HuH-7.5 (cell line): ENCODE data around the gene SLC29A3.
"Not testable (repeated sequence)": the region's sequence is repeated elsewhere in the genome, so short reads cannot be mapped to it uniquely, and the experiment has no call there.

ENCODE experiments used
- DNase-seq: peaks from one replicate; pipeline ENCODE4 v3.0.0; 2011; ENCODE audit warnings: low spot score

The SLC29A3 gene

DNA sequence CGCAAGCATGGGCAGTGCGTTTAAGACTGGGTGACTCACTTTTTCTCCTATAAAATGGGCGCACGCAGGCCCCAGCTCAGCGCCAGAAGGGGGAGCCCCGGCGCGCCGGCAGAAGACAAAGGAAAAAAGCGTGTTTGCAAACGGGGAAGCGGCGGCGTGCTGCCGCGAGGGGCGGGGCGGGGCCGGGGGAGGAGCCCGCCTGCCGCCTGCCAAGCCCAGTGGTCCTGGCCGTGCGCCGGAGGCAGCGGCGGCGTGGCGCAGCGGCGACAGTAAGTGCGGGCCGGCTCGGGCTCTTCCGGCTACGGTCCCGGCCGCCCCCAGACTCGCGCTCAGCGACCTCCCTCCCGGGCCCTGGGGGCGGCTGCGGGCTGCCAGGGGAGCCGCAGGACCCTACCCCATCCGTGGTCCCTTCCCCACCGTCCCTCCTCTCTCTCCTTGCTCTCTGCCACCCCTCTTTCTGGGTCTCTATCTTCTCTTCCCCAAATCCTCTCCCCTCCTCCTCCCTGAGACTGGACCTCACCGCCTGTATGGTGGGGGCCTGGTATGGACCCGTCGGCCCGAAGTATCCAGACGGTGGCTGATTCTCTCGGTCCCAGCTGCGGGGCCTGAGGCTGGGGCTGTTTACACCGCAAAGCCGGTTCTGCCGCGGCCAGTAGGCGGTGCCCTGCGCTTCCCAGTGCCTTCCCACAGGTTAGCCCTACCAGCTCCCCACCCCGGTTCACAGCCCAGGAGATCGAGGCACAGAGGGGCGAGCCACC is at the start of gene SLC29A3:
Gene SLC29A3, plus strand, starts transcription at position 218 of the 758 bp plus-strand sequence. Its CDS starts 51 bp downstream, at position 269.
- DNase-seq, result peak; percentile 65

DNA sequence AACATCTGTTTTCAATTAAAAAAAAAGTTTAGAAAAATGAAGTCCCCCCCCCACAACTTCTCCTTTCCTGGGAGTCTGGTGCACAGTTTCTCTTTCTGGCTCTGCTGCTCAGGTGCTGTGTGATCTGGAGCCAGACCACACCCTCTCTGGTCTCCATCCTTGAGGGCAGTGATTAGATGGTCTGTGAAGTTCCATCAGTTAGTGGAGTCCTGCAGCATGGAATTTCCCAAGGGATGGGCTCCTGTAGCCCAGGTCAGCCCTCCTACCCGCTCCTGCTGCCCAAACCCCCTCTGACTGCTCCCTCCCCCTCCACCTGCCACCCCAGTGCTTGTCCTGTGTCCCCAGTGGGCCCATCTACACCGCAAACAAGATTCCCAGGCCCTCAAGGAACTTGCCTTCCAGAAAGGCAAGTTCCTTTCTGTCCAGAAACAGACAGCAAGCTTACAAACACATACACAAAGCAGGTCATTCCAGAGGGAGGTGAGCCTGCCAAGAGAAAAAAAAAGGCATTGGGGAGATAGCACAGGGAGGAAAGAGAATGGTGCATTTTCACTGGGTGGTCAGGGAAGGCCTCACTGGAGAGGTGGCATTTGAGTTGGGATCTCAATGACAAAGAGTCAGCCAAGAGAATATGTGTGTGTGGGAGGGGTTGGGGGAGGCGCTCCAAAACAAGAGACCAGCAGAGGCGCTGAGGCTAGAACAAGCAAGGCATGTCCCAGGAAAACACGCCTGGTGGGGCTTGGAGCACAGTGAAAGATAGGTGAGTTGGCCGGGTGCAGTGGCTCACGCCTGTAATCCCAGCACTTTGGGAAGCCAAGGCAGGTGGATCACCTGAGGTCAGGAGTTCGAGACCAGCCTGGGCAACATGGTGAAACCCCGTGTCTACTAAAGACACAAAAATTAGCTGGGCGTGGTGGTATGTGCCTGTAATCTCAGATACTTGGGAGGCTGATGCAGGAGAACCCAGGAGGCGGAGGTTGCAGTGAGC is 49.5 kb upstream of the SLC29A3 start:
- no peak for DNase-seq

DNA sequence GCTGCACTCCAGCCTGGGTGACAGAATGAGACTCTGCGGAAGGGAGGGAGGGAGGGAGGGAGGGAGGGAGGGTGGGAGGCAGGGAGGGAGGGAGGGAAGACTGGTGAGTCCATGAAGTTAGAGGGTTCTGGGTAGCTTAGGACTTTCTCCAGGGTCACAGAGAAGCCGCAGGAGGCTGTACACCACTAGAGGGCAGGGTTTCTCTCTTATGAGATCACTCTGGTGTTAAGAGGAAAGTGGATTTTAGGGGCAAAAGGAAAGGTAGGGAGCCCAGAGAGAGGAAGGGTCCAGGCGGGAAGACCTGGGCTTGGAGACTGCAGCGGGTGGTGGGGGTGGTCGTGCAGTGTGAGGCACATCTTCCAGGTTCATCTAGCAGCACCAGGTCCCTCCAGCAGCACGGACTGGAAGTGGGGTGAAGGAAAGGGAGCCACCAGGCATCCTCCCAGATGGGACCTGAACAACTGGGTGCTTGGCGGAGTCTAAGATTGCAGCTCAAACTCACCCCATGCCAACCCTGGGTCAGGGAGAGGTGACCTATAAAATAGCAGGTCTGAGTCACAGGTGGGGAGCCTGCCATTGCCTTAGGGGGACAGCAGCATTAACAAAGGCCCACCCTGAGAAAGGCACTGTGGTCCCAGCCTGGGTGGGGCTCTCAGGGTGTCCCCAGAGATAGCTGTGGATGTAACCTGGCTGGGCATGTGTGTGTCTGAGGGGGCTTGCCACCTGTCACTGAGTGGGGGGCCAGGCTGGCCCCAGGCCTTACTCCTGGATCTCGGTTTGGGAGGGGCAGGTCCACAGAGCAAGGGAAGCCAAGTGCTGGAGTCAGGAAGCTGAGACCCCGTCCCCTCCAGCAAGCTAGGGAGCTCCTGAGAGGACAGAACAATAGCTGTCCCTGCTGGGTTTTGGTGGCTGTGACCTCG is 48.5 kb upstream of the SLC29A3 start:
- peak; percentile 72 for DNase-seq

DNA sequence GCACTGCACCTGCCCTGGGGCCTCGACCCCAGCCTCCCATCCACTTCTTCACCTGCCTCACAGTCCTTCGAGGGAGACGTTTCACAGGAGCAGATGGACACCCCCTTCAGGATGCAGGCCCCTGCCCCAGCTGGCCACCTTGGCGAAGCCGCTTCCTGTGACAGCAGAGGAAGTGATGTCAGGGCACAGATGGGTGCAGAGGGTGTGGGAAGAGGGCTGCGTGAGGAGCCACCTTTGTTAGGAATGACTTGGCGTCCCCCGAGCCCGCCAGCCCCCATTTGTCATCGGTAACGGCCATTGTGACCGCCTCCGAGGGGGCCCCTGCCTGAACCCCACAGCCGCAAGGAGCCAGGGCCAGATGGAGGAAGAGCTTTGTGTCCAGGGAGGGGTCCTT is 47.4 kb upstream of the SLC29A3 start:
- no peak for DNase-seq

DNA sequence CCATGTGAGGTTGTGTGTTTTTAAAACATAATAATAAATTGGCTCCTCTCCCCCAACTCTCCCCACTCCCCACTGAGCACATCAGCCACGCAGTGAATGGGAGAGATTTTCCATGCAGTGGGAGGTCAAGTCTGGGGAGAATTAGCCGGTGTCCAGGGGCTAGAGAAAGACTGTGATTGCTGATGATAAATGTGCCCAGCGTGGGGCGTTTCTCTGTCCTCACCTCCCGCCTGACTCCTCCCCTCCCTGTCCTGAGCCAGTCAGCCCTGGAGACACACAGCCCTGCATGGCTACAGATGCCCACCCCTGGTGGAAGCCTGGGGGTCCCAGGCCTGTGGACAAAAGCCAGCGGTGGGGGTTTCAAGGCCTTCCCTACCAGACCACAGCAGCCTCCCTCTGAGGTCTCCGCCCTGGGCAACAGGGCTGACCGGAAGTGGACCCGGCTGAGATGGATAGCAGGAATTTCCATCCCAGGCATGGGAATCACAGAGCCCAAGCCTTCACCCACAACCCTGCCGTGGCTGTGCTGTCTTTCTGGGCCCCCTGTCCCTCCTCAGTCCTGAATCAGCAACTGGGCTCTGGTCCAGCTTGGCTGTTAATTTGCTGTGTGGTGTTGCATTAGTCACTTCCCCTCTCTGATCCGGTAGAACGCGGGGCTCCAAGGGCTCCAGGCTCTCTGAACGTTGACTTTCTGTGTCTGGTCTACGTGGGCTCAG is 46.8 kb upstream of the SLC29A3 start:
- DNase-seq, result no peak

- DNase-seq, result not testable (repeated sequence)
Measured at GRCh38 chr10:71272974-71273373, 46.1 kb upstream of the SLC29A3 start.

- DNase-seq, result no peak
Measured at GRCh38 chr10:71273506-71273905, 45.6 kb upstream of the SLC29A3 start.

GRCh38 chr10:71274901-71275796 is 43.9 kb upstream of the SLC29A3 start:
- DNase-seq, result no peak

DNA sequence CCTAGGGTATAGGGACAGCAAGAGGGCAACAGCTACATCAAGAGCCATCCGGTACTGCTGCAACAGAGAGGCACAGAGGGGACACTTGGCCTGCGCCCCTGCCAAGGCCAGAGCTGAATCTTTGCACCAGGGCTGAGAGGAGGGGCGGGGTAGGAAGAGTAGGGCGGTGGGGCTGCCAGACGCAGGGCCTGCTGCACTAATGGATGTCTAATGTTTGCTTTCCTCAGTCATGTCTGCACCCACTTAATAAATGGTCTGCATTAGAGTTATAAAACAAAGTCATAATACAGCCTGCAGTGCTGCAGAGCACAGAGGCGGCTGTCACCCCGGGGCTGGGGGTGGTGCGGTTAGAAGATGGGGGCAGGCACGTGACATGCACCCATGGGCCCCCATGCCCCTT is 42.2 kb upstream of the SLC29A3 start:
- no peak for DNase-seq

DNA sequence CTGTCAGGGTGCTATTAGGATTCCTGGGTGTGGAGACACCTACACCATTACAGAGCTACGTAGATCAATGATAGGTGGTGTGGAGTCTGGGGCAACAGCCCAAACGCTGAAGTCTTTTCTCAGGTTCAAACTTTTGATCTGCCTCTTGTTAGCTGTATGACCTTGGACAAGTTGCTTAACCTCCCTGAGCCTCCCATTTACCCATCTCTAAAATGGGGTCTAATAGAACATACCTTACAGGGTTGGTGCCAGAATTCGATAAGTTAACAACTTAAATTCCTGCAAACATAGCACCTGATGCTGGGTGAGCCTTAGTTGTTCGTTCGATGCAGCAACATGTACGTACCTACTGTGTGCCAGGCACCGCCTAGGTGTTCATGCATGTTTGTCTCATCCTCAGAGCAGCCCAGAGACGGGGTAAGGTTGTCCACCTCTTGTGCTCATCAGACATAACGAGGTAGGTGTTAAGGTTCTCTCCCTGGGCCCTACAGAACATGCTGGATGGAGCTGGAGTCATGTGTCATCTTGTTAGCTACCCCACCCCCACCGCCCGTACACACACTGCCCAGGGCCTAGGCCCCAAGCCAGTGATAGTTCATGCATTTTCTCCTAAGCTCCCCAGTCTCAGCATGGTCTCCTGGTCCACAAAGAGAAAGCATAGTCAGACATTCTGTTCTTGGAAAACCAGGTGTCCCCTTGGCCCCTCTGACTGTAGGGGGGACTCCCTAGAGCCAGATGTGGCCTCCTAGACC is 41.0 kb upstream of the SLC29A3 start:
- no peak for DNase-seq

- no peak for DNase-seq
Measured at GRCh38 chr10:71278691-71279588, 40.1 kb upstream of the SLC29A3 start.

DNA sequence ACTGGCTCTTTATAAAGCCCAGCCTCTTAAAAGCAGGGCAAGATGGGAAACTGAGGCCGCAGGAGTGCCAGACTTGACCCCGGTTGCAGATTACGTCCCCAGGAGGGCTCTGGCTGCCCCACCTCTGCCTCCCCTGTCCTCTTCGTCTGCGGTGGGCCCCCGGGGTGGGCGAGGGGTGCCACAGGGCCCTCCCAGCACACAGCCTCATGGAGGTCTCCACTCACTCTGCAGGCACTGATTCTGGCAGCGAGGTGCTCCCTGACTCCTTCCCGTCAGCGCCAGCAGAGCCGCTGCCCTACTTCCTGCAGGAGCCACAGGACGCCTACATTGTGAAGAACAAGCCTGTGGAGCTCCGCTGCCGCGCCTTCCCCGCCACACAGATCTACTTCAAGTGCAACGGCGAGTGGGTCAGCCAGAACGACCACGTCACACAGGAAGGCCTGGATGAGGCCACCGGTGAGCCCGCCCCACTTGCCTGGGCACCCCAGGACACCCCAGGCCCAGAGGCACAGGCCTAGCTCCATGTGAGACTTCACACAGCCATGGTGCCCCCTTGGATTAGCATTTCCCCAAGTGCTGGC is 39.4 kb upstream of the SLC29A3 start:
- no peak for DNase-seq

- no peak for DNase-seq
Measured at GRCh38 chr10:71280216-71280615, 38.8 kb upstream of the SLC29A3 start.

- no peak for DNase-seq
Measured at GRCh38 chr10:71280825-71281224, 38.2 kb upstream of the SLC29A3 start.

DNA sequence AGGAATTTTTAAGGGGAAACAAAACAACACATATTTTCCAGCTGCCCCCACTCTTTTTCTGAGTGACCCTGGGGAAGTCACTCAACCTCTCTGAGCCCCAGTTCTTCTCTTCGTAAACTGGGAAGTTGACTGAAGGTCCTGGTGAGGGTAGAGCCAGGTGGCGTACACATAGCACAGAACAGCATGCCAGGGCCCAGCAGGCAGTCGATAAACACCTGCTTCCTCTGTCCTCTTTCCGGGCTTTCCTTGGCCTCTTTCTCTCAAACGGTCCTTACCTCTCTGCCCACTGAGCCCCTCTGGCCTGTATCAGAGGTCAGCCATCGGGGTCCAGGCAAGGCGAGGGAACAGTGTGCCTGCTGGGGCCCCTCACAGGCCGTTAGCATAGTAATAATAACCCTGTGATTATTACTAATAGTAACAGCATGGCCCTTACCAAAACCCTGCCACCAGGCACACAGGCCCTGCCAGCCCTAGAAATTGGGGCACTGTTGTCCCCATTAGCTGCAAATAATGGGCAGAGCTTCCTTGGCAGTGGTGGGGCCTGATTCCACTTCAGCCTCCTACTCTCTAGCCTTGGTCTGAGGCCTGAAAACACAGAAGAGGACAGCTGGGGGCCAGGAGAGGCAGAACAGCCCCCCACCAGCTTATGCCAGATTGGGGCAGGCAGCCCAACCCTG is 37.3 kb upstream of the SLC29A3 start:
- DNase-seq, result no peak

DNA sequence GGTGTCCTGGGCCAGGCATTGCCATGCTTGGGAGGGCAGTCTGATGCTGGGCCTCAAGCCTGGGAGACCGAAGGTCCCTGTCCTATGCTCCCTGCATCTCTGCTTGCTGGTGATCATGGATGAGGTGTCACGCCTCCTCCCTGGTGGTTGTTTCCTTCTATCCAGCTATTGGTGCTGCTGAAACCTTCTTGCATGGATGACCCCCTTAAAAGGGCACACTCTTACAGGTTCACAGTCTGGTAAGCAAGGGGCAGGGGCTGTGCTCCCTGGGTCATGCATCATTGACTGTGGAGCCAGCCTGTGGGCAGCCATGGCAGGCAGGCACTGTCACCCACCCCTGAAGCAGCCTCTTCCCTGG is 36.8 kb upstream of the SLC29A3 start:
- DNase-seq, result no peak

DNA sequence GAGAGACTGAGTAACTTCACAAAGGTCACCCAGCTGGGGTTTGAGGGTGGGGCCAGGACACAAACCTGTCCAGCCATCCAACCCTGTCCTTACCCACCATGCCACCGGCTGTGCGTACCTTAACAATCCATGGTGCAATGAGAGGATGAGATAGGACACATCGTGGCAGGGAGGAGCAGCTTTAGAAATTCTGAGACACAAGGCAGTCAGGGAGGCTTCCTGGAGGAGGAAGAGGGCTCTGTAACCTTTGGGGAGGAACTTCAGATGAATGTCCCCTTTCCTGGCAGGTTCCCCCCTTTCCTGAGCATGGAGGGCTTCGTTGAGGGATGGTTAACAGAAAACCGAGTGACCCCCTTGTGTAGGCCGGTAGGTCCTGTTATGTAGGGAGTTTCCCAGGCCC is 35.6 kb upstream of the SLC29A3 start:
- no peak for DNase-seq

DNA sequence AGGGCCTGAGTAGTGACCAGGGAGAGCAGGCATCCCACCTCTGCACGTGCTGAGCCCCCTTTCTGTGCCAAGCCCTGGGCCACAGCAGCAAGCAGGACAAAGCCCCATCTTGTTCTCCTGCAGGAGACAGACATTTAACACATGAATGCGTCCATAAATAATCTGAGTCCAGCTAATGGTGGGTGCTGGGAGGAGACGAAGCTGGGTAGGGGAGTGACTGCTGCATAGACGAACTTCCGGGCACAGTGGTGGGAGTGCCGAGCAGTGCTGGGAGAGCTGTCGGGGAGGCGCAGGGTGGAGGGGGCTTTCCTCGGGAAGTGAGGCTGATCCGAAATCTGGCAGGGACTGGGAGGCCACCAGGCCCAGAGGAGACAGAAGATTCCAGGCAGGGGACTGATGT is 35.2 kb upstream of the SLC29A3 start:
- no peak for DNase-seq
